PFSK-1 (cell line): ENCODE data around the gene ZDHHC14.

Source experiments
- FOXP2 ChIP-seq: optimal IDR thresholded peaks from 2 replicates; pipeline ENCODE3; 2011; ENCODE audit warnings: borderline replicate concordance, control low read depth, inconsistent platforms; ENCODE audit not compliant: insufficient read depth; ENCODE audit errors: extremely low read length, extremely low read depth
- POLR2AphosphoS5 ChIP-seq: IDR thresholded peaks from 2 replicates; pipeline ENCODE4 v1.6.1; 2012; ENCODE audit warnings: low read depth, mild to moderate bottlenecking, control low read depth, low read length, moderate library complexity
- SIN3A ChIP-seq: IDR thresholded peaks from 2 replicates; pipeline ENCODE4 v1.6.1; 2012; ENCODE audit warnings: mild to moderate bottlenecking, low read length, moderate library complexity, borderline replicate concordance; ENCODE audit not compliant: insufficient read depth
- TAF1 ChIP-seq: IDR thresholded peaks from 2 replicates; pipeline ENCODE4 v1.6.1; 2012; ENCODE audit warnings: low read length, control low read depth, borderline replicate concordance; ENCODE audit not compliant: insufficient read depth
- TF ChIP-seq, protein P1 (sequence below), 2 experiments: IDR thresholded peaks; 2 replicates each; pipeline versions ENCODE4 v1.6.1 to v1.8.0; 2011 to 2012; ENCODE audit warnings: low read depth in 2 of 2, low read length in 2 of 2, control low read depth in 1 of 2, inconsistent platforms in 1 of 2, mild to moderate bottlenecking in 1 of 2, moderate library complexity in 1 of 2; ENCODE audit not compliant: insufficient read depth in 1 of 2

The ZDHHC14 gene

GRCh38 chr6:157551041-157551832, 170.2 kb downstream of the ZDHHC14 start:
- TF ChIP-seq, protein P1, sequence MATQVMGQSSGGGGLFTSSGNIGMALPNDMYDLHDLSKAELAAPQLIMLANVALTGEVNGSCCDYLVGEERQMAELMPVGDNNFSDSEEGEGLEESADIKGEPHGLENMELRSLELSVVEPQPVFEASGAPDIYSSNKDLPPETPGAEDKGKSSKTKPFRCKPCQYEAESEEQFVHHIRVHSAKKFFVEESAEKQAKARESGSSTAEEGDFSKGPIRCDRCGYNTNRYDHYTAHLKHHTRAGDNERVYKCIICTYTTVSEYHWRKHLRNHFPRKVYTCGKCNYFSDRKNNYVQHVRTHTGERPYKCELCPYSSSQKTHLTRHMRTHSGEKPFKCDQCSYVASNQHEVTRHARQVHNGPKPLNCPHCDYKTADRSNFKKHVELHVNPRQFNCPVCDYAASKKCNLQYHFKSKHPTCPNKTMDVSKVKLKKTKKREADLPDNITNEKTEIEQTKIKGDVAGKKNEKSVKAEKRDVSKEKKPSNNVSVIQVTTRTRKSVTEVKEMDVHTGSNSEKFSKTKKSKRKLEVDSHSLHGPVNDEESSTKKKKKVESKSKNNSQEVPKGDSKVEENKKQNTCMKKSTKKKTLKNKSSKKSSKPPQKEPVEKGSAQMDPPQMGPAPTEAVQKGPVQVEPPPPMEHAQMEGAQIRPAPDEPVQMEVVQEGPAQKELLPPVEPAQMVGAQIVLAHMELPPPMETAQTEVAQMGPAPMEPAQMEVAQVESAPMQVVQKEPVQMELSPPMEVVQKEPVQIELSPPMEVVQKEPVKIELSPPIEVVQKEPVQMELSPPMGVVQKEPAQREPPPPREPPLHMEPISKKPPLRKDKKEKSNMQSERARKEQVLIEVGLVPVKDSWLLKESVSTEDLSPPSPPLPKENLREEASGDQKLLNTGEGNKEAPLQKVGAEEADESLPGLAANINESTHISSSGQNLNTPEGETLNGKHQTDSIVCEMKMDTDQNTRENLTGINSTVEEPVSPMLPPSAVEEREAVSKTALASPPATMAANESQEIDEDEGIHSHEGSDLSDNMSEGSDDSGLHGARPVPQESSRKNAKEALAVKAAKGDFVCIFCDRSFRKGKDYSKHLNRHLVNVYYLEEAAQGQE (IDR thresholded peaks at IDR 0.05; ENCODE audit: insufficient read depth in 1 of 2, low read depth in 2 of 2, low read length in 2 of 2) = no peak

- TF ChIP-seq FOXP2 (no peak), TAF1 (peak; percentile 19; the same call in 1 of the 2 replicates), SIN3A (no peak)
Measured at GRCh38 chr6:157552081-157552747, 171.2 kb downstream of the ZDHHC14 start.

- no peak for TF ChIP-seq POLR2AphosphoS5
- TF ChIP-seq TAF1 = no peak
- no peak for TF ChIP-seq SIN3A
- TF ChIP-seq FOXP2 = no peak
- TF ChIP-seq, protein P1 (IDR thresholded peaks at IDR 0.05; ENCODE audit: insufficient read depth in 1 of 2, low read depth in 2 of 2, low read length in 2 of 2) = no peak
Measured at GRCh38 chr6:157552820-157553485, 172.0 kb downstream of the ZDHHC14 start.

- TF ChIP-seq SIN3A (no peak), FOXP2 (no peak), POLR2AphosphoS5 (no peak), TAF1 (no peak)
- TF ChIP-seq, protein P1 (IDR thresholded peaks at IDR 0.05; ENCODE audit: insufficient read depth in 1 of 2, low read depth in 2 of 2, low read length in 2 of 2) = no peak
Measured at GRCh38 chr6:157554747-157555146, 173.8 kb downstream of the ZDHHC14 start.

DNA sequence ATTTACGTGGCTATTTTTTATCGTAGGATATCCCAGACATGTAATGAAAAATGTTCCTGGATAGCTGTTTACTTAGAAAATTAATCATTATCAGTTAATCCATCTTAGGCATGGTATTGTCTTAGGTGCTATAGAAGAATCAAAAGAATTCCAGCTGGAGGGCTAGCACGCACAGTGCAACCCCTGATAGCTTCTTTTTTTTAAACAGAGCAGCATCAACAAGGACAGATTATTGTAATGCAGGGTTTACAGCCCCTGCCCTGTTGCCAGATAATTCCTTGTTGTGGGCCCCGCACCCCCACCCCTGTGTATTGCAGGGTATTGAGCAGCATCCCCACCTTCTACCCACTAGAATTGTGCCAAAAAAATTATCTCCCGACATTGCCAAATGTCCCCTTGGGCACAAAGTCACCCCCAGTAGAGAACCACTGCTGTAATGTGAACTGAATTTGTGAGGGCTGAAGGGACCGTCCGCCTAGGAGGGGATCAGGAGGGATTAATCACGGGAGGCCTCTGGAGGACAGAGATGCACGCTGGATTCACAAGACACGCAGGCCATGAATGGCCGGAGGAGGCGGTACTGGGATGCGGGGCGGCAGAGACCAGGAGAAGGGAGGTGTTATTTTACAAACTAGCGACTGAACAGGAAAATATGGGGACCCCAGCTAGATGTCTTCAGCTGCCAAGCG, 174.6 kb downstream of the ZDHHC14 start:
- no peak for TF ChIP-seq POLR2AphosphoS5
- no peak for TF ChIP-seq FOXP2
- TF ChIP-seq, protein P1 (IDR thresholded peaks at IDR 0.05; ENCODE audit: insufficient read depth in 1 of 2, low read depth in 2 of 2, low read length in 2 of 2) = no peak
- TF ChIP-seq SIN3A = no peak
- no peak for TF ChIP-seq TAF1
